Activated naive CD4-positive, alpha-beta T cell treated with anti-CD3 and anti-CD28 coated beads, Interleukin-2, amount 50 U/mL, for 16 hours (primary cell): ENCODE results near the gene C12orf57.

ENCODE experiments used
- DNase-seq: peaks from one replicate; pipeline ENCODE4 v3.0.0-alpha.2; 2020

The C12orf57 gene

GRCh38 chr12:6954316-6955107 is 10.7 kb downstream of the C12orf57 start:
- DNase-seq = no peak

- DNase-seq = no peak
Measured at GRCh38 chr12:6955108-6956020, 11.5 kb downstream of the C12orf57 start.

GRCh38 chr12:6956021-6956727 is 12.4 kb downstream of the C12orf57 start:
- no peak for DNase-seq

- no peak for DNase-seq
Measured at GRCh38 chr12:6957151-6957701, 13.4 kb downstream of the C12orf57 start.

- no peak for DNase-seq
Measured at GRCh38 chr12:6957741-6958608, 14.2 kb downstream of the C12orf57 start.

- DNase-seq = no peak
Measured at GRCh38 chr12:6958609-6959057, 14.8 kb downstream of the C12orf57 start.

GRCh38 chr12:6959058-6959804 is 15.4 kb downstream of the C12orf57 start:
- peak; percentile 61 for DNase-seq

- no peak for DNase-seq
Measured at GRCh38 chr12:6959805-6960592, 16.2 kb downstream of the C12orf57 start.

- DNase-seq = no peak
Measured at GRCh38 chr12:6960593-6961277, 16.9 kb downstream of the C12orf57 start.

- DNase-seq = peak; percentile 95
Measured at GRCh38 chr12:6961278-6961694, 17.5 kb downstream of the C12orf57 start.

GRCh38 chr12:6961695-6962284 is 18.0 kb downstream of the C12orf57 start:
- peak; percentile 60 for DNase-seq

- DNase-seq = no peak
Measured at GRCh38 chr12:6962285-6963015, 18.6 kb downstream of the C12orf57 start.

GRCh38 chr12:6963016-6963731 is 19.4 kb downstream of the C12orf57 start:
- no peak for DNase-seq

GRCh38 chr12:6963791-6964413 is 20.1 kb downstream of the C12orf57 start:
- DNase-seq = no peak

GRCh38 chr12:6964605-6965025 is 20.8 kb downstream of the C12orf57 start:
- DNase-seq = no peak

GRCh38 chr12:6965026-6965661 is 21.3 kb downstream of the C12orf57 start:
- DNase-seq = peak; percentile 86

- no peak for DNase-seq
Measured at GRCh38 chr12:6965714-6966113, 21.9 kb downstream of the C12orf57 start.
